Activated T-cell treated with anti-CD3 and anti-CD28 coated beads for 48 hours (primary cell): ENCODE measurements around the gene LCE1D.
A peak's percentile ranks its signal among the peaks of the same experiment; 100 is the strongest.

ENCODE experiments used
- DNase-seq: peaks from one replicate; pipeline ENCODE4 v3.0.0-alpha.2; 2020; ENCODE audit warnings: low read depth

The LCE1D gene

GRCh38 chr1:152796421-152796820 lies at the start of gene LCE1D:
LCE1D (plus strand) TSS chr1:152796721; CDS start chr1:152797795, 1,074 bp downstream.
- DNase-seq = no peak

- no peak for DNase-seq
These were observed 48.7 kb upstream of the LCE1D start for GRCh38 chr1:152747831-152748230.

- no peak for DNase-seq
These were observed 44.3 kb upstream of the LCE1D start for GRCh38 chr1:152752225-152752624.

GRCh38 chr1:152753586-152753985 lies 42.9 kb upstream of the LCE1D start:
- DNase-seq = no peak

GRCh38 chr1:152756872-152757271 lies 39.6 kb upstream of the LCE1D start:
- no peak for DNase-seq

- no peak for DNase-seq
These were observed 38.8 kb upstream of the LCE1D start, which contains the start of gene KPRP for GRCh38 chr1:152757747-152758146. KPRP (plus strand) TSS chr1:152758025; CDS start chr1:152759589, 1,564 bp downstream.

- DNase-seq = no peak
These were observed 37.9 kb upstream of the LCE1D start for GRCh38 chr1:152758636-152759035.

GRCh38 chr1:152759453-152760173 lies 36.9 kb upstream of the LCE1D start:
- no peak for DNase-seq

- no peak for DNase-seq
These were observed 35.9 kb upstream of the LCE1D start for GRCh38 chr1:152760551-152761190.

- no peak for DNase-seq
These were observed 34.8 kb upstream of the LCE1D start for GRCh38 chr1:152761609-152762213.

- DNase-seq = no peak
These were observed 27.5 kb upstream of the LCE1D start for GRCh38 chr1:152768847-152769533.

GRCh38 chr1:152770411-152770810 lies 26.1 kb upstream of the LCE1D start:
- DNase-seq = no peak

- no peak for DNase-seq
These were observed 21.6 kb upstream of the LCE1D start, which contains the start of gene LCE1F for GRCh38 chr1:152774875-152775274. LCE1F (plus strand) TSS chr1:152775140; CDS start chr1:152776372, 1,232 bp downstream.

GRCh38 chr1:152776361-152776760 lies 20.2 kb upstream of the LCE1D start:
- DNase-seq = no peak

GRCh38 chr1:152777510-152778137 lies 18.9 kb upstream of the LCE1D start:
- peak; percentile 4 for DNase-seq

- no peak for DNase-seq
These were observed 13.4 kb upstream of the LCE1D start for GRCh38 chr1:152783095-152783494.

- DNase-seq = no peak
These were observed 10.4 kb upstream of the LCE1D start, which contains the start of gene LCE1E for GRCh38 chr1:152786077-152786476. LCE1E (plus strand) TSS chr1:152786257; CDS start chr1:152787300, 1,043 bp downstream.

GRCh38 chr1:152795686-152796085 lies 835 bp upstream of the LCE1D start:
- DNase-seq = no peak

GRCh38 chr1:152801333-152801732 lies 4.8 kb downstream of the LCE1D start:
- no peak for DNase-seq

GRCh38 chr1:152806576-152806975 lies 10.1 kb downstream of the LCE1D start, which contains the start of gene LCE1C:
LCE1C (minus strand) TSS chr1:152806651; CDS start chr1:152805478, 1,173 bp downstream.
- DNase-seq = no peak

- DNase-seq = no peak
These were observed 14.5 kb downstream of the LCE1D start for GRCh38 chr1:152811050-152811449.

- no peak for DNase-seq
These were observed 15.2 kb downstream of the LCE1D start, which contains the start of gene LCE1B for GRCh38 chr1:152811671-152812070. LCE1B (plus strand) TSS chr1:152811971; CDS start chr1:152812447, 476 bp downstream.
